ENCODE measurements around the gene DHRSX.

DNA sequence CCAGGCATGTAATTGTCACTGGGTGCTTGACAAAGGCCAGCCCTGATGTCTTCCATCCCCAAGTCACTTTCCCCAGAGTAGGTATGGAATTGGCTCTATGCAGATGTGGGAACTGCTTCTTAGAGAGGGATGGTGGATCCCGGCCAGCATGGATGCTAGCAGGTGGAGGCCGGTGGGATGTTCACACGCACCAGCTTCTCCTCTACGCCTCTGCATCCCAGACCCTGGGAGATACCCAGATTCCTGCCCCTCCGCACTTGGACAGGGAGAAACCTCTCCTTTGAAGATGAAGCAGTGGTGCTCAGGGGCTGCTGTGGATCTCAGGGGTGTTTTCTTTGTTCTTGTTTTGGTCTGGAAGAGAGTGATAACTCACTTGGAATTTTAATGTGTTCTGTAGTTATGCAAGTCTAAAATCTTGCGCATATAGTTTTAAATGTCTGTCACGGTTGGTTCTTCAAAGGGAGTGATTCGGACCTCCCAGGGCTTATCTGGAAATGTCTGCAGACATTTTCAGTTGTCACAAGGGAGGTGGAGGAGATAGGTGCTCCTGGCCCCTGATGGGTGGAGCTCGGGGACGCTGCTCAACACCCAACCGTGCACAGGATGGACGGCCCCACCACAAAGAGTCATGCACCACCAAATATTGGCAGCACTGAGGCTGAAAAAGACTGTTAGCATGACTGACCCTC lies 308.0 kb downstream of the DHRSX start:
- TF ChIP-seq, protein P1, sequence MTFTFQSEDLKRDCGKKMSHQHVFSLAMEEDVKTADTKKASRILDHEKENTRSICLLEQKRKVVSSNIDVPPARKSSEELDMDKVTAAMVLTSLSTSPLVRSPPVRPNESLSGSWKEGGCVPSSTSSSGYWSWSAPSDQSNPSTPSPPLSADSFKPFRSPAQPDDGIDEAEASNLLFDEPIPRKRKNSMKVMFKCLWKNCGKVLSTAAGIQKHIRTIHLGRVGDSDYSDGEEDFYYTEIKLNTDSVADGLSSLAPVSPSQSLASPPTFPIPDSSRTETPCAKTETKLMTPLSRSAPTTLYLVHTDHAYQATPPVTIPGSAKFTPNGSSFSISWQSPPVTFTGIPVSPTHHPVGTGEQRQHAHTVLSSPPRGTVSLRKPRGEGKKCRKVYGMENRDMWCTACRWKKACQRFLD (tag by site-specific recombination; IDR thresholded peaks at IDR 0.05) = no peak
- TF ChIP-seq BCL11B (tag by site-specific recombination; IDR thresholded peaks at IDR 0.05; ENCODE audit: low read depth) = no peak
- TF ChIP-seq ZBTB21 (tag by site-specific recombination; IDR thresholded peaks at IDR 0.05) = no peak
- no peak for TF ChIP-seq SCRT1 (tag by site-specific recombination; IDR thresholded peaks at IDR 0.05; ENCODE audit: borderline replicate concordance)
- no peak for TF ChIP-seq YY1 (tag by site-specific recombination; IDR thresholded peaks at IDR 0.05)
- TF ChIP-seq, protein P2, sequence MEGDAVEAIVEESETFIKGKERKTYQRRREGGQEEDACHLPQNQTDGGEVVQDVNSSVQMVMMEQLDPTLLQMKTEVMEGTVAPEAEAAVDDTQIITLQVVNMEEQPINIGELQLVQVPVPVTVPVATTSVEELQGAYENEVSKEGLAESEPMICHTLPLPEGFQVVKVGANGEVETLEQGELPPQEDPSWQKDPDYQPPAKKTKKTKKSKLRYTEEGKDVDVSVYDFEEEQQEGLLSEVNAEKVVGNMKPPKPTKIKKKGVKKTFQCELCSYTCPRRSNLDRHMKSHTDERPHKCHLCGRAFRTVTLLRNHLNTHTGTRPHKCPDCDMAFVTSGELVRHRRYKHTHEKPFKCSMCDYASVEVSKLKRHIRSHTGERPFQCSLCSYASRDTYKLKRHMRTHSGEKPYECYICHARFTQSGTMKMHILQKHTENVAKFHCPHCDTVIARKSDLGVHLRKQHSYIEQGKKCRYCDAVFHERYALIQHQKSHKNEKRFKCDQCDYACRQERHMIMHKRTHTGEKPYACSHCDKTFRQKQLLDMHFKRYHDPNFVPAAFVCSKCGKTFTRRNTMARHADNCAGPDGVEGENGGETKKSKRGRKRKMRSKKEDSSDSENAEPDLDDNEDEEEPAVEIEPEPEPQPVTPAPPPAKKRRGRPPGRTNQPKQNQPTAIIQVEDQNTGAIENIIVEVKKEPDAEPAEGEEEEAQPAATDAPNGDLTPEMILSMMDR (tag by site-specific recombination; IDR thresholded peaks at IDR 0.05) = no peak
- TF ChIP-seq, protein P3, sequence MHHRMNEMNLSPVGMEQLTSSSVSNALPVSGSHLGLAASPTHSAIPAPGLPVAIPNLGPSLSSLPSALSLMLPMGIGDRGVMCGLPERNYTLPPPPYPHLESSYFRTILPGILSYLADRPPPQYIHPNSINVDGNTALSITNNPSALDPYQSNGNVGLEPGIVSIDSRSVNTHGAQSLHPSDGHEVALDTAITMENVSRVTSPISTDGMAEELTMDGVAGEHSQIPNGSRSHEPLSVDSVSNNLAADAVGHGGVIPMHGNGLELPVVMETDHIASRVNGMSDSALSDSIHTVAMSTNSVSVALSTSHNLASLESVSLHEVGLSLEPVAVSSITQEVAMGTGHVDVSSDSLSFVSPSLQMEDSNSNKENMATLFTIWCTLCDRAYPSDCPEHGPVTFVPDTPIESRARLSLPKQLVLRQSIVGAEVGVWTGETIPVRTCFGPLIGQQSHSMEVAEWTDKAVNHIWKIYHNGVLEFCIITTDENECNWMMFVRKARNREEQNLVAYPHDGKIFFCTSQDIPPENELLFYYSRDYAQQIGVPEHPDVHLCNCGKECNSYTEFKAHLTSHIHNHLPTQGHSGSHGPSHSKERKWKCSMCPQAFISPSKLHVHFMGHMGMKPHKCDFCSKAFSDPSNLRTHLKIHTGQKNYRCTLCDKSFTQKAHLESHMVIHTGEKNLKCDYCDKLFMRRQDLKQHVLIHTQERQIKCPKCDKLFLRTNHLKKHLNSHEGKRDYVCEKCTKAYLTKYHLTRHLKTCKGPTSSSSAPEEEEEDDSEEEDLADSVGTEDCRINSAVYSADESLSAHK (tag by site-specific recombination; IDR thresholded peaks at IDR 0.05) = no peak
- TF ChIP-seq, protein P4, sequence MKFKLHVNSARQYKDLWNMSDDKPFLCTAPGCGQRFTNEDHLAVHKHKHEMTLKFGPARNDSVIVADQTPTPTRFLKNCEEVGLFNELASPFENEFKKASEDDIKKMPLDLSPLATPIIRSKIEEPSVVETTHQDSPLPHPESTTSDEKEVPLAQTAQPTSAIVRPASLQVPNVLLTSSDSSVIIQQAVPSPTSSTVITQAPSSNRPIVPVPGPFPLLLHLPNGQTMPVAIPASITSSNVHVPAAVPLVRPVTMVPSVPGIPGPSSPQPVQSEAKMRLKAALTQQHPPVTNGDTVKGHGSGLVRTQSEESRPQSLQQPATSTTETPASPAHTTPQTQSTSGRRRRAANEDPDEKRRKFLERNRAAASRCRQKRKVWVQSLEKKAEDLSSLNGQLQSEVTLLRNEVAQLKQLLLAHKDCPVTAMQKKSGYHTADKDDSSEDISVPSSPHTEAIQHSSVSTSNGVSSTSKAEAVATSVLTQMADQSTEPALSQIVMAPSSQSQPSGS (tag by site-specific recombination; IDR thresholded peaks at IDR 0.05; ENCODE audit: low read depth) = no peak
- no peak for TF ChIP-seq ZNF169 (tag by site-specific recombination; IDR thresholded peaks at IDR 0.05)
- TF ChIP-seq PRDM1 (tag by site-specific recombination; IDR thresholded peaks at IDR 0.05) = no peak
- TF ChIP-seq SP3 (tag by site-specific recombination; IDR thresholded peaks at IDR 0.05) = no peak
- TF ChIP-seq HOXC10 (CRISPR knock-in tag; IDR thresholded peaks at IDR 0.05) = no peak

Measured in HEK293 (cell line).